22Rv1 (cell line): ENCODE data around the gene CD48.

Source experiments
- H3K27ac ChIP-seq: fragments of 450-650 bp; 2 replicates; pipeline ENCODE4 v1.5.1; 2017
- ZFX ChIP-seq: fragments of 450-650 bp; IDR thresholded peaks from 2 replicates; pipeline ENCODE4 v1.6.1; 2017; ENCODE audit warnings: antibody characterized with exemption, borderline replicate concordance
- TF ChIP-seq, protein P1 (sequence below): fragments of 450-650 bp; IDR thresholded peaks from 2 replicates; pipeline ENCODE4 v1.5.1; 2017; ENCODE audit warnings: mild to moderate bottlenecking

Gene CD48

DNA sequence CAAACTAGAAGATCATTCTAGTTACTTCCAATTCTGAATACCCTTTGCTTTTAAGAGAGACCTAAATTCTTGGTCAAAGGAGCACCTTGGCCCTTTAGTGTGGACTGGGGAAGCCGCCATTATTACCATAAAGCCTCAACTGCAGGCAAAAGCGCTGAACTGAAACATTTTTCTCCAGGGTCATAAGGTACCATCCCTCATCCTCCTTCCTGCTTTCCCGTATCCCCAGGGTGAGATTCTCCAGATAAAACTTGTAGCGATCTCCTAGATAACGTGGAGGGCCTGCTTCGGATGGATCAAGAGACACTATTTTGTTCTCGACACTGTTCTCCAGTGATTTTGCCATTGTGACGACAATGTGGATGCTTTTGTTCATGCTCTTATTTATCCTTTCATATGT, 74.6 kb downstream of the CD48 start:
- no peak for TF ChIP-seq ZFX
- TF ChIP-seq, protein P1, sequence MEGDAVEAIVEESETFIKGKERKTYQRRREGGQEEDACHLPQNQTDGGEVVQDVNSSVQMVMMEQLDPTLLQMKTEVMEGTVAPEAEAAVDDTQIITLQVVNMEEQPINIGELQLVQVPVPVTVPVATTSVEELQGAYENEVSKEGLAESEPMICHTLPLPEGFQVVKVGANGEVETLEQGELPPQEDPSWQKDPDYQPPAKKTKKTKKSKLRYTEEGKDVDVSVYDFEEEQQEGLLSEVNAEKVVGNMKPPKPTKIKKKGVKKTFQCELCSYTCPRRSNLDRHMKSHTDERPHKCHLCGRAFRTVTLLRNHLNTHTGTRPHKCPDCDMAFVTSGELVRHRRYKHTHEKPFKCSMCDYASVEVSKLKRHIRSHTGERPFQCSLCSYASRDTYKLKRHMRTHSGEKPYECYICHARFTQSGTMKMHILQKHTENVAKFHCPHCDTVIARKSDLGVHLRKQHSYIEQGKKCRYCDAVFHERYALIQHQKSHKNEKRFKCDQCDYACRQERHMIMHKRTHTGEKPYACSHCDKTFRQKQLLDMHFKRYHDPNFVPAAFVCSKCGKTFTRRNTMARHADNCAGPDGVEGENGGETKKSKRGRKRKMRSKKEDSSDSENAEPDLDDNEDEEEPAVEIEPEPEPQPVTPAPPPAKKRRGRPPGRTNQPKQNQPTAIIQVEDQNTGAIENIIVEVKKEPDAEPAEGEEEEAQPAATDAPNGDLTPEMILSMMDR: no peak
- no peak overlapping the region for H3K27ac ChIP-seq

DNA sequence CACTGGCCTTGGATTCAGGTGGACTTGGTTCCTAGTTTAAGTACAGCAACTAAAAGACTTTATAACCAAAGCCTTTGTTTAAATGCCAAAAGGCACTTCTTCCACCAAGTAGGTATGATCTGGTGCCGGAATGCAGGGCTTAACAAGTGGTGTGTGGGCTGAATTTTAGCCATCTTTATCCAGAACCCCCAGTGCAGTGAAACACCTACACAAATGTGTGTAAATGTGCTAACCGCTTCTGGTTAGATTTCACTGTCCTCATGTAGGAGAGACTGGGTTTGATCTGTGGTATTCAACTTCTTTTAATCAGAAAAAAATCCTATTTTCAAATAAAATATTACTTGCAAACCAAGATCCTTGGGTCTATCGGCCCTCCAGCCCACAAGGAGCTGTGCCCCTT, 75.1 kb downstream of the CD48 start:
- H3K27ac ChIP-seq: no peak overlapping the region
- no peak for TF ChIP-seq ZFX
- TF ChIP-seq, protein P1: no peak

DNA sequence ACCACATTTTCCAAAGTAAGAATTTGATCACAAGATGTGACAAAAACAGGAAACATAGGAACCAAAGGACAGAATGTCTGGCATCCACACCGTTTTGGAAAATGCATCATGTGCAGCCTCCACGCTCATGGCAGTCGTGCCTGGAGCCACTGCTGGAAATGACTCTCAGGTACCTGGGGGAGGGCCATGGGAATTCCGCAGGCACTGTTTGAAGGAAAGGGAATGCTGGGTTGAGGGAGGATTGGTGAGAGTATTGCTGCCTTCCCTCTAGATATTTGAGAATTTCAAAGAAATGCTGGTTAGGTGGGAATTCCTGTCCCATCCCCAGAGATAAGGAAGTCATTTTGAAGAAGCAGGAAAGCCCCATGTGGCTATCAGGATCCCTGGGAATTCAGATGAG, 75.5 kb downstream of the CD48 start:
- no peak overlapping the region for H3K27ac ChIP-seq
- TF ChIP-seq ZFX: no peak
- TF ChIP-seq, protein P1: no peak

DNA sequence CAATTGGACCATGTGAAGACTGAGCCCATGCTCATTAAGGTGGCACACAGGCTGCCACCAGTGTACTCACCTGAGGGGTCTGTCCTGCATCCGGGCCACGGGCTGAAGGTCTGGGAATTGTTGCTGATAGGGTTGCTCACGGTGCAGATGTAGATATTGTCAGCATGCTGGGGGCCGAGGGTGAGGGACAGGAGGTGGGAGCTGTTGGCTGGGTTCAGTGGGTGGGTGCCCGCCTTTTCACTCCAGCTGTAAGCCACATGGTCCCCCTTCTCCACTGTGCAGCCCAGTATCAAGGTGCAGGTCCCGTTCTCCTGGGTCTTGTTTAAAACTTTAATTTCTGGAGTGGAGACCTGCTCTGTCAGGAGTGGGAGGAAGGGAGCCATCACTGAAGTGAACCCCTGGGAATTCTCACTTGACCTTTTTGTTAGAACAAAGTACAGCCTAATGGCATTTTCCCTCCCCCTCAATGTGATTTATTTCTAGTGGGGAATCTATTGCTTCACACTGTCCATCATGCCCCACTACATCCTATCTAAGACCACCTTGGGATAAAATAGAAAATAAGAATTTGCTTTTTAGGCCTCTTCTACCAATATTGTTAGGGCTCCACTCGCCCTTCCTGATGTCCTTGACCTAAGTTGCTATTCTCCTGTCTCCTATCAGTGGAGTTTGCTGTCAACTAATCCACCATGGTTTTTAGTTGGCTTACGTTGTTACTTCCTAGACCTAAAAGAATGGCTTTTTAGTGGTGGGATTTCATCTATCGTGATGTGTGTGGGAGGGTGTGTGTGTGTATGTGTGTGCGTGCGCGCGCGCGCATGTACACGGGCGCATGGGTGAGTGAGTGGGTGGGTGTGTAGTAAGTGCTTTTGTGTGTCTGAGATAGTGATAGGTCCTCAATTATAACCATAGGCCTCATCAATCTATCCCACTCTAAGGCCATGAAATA, 76.8 kb downstream of the CD48 start:
- H3K27ac ChIP-seq: no peak overlapping the region
- TF ChIP-seq, protein P1: no peak
- TF ChIP-seq ZFX: no peak

DNA sequence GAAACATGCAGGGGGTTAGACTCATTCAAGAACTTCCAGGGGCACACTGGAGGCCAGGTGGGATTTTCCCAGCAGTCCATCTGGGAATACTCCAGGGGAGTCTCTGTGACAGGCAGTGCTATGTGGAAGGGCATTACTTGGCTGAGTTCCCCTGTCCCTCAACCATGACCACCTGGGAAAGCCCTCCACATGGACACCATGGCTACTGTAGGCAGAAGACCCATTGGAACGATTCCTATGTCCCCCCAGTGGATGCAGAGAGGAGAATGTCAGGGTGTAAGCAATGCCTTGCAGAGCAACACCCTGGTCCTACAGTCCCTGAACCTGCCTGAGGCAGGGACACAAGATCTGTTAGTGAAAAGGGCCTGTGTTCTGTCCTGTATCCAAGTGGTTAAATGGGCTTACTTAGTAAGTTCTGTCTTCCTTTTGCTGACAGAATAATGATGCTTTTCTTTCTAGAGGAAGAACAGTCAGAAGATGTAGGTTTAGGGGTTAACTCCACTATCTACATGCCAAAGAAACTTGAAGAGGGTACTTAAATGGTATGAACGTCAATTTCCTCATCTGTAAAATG, 78.2 kb downstream of the CD48 start:
- TF ChIP-seq, protein P1: no peak
- TF ChIP-seq ZFX: no peak
- no peak overlapping the region for H3K27ac ChIP-seq

DNA sequence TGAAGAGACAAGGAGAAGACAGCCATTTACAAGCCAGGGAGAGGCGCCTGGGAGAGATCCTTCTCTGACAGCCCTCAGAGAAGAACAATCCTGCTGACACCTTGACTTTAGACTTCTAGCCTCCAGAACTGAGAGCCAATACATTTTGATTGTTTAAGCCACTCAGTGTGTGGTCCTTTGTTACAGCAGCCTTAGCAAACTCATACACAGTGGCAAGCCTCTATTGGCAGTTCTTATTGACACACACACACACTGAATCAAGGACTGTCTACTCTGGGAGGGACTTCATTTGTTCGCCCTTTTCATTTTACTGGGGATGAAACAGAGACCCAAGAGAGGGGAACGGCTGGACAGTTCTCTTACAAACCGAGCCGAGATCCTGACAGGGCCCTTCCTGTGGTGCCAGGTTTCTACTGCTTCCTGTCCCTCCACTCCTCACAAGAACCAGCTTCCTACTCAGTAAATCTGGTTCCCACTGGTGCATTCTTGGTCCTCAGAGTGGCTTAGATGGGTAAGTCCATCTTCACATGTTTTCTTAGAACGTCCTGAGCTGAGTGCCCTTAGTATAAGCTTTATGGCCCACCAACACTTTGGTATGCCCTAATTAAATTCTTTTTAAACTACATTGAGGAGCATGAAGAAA, 79.5 kb downstream of the CD48 start:
- H3K27ac ChIP-seq: no peak overlapping the region
- no peak for TF ChIP-seq ZFX

DNA sequence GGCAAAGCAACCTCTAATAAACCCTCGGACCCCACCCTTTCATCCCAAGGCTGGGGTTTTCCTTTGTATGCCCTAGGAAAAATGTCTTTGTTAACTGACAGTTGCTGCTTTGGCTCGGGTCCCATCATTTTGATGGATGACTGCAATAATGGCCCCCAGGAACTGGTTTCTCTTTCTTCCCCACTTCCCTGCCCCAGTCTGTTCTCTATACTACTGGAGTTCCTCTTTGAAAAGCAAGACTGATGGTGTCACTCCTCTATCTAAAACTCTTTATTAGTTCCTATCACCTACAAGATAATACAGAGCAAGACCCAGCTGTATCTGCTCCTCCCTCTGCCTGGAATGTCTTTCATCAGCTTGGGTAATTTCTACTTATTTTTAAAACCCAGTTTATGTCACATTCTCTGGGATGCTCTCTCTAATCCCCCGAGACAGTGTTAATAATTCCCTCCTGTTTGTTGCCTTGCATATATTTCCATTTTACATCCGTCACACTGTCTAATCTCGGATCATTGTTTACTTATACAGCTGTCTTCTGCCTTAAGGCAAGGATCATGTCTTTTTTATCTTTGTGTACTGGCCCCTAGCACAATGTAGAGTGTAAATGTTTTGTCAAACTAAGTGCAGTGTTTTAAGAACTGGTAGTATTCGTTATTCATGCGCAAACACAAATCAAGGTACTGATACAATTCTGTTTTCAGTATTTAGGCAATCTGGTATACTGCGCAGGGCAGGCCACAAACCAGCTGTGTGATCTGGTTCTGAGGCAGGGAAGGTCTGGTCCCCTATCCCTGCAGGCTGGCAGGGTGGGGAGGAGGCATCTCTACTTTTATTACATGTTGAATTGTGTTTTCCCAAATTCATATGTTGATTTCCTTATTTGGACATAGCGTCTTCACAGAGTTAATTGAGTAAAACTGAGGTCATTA, 80.8 kb downstream of the CD48 start:
- H3K27ac ChIP-seq: no peak overlapping the region
- TF ChIP-seq, protein P1: no peak
- TF ChIP-seq ZFX: no peak
